IPS DF 19.7 (cell line): ENCODE results near the gene KLHL25.
A peak's percentile ranks its signal among the peaks of the same experiment; 100 is the strongest.
"Not testable (repeated sequence)": the region's sequence is repeated elsewhere in the genome, so short reads cannot be mapped to it uniquely, and the experiment has no call there.

ENCODE experiments used
- DNase-seq: peaks from one replicate; pipeline ENCODE4 v3.0.0-alpha.2; 2013; ENCODE audit warnings: low read depth, low spot score

The KLHL25 gene, protein sequence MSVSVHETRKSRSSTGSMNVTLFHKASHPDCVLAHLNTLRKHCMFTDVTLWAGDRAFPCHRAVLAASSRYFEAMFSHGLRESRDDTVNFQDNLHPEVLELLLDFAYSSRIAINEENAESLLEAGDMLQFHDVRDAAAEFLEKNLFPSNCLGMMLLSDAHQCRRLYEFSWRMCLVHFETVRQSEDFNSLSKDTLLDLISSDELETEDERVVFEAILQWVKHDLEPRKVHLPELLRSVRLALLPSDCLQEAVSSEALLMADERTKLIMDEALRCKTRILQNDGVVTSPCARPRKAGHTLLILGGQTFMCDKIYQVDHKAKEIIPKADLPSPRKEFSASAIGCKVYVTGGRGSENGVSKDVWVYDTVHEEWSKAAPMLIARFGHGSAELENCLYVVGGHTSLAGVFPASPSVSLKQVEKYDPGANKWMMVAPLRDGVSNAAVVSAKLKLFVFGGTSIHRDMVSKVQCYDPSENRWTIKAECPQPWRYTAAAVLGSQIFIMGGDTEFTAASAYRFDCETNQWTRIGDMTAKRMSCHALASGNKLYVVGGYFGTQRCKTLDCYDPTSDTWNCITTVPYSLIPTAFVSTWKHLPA

DNA sequence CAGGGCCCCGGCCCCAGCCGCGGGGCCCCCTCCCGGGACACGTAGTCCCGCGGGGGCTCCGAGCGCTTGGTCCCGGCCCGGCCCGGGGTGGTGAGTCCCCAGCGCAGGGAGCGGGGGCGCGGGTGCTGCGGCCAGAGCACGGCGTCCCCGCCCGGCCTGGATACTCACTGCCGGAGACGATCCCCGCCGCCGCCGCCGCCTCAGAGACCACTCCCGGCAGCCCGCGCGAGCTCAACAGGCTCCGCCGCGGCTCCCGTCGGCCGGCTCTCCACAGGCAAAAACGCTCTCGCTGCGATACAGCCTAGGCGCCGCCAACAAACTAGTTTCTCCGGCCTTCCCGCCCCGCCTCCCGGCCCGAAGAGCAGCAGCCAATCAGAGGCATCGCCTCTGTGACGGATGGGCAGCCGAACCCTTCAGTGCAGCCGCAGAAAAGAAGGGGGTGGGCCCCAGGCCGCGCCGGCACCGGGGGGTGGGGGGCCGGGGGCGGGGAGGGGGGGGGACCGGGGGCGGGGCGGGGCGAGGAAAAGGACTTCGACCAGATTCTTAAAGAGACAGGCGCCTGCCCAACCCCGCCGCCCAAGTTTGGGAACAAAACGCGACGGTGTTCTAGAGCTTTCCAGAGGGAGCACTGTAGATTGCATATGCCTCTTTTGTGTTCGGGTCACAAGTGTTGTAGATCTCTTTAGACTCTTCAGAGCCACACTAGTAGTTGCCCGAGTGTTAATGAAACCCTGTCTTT, at the start of gene KLHL25:
Gene KLHL25 (minus strand): TSS at position 328 of the 739 bp plus-strand sequence. CDS start 25,115 bp downstream, outside the sequence.
- DNase-seq, result peak; percentile 72

GRCh38 chr15:85840802-85841152, 46.1 kb upstream of the KLHL25 start:
- DNase-seq, result no peak

- peak; percentile 45 for DNase-seq
Observed at GRCh38 chr15:85840079-85840801, 45.5 kb upstream of the KLHL25 start.

- DNase-seq, result no peak
Observed at GRCh38 chr15:85839643-85840042, 44.9 kb upstream of the KLHL25 start.

DNA sequence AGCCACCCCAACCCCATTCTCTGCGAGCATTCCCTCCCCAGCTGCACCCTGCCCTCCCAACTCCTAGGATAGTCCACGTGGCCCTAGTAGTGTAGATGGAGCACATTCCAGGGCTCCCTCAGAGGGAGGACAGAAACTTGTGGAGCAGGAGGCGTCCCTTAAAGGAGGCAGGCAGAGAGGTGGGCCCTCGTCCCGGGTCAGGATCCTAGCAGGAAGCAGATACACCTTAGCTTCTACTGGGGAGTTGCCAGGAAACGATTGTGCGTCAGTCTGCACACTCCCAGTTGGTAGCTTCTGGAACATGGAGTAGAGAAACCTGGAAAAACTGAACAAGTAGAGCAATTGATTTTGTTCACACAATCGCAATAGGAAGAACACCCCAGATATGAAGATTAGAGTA, 43.9 kb upstream of the KLHL25 start:
- no peak for DNase-seq

DNA sequence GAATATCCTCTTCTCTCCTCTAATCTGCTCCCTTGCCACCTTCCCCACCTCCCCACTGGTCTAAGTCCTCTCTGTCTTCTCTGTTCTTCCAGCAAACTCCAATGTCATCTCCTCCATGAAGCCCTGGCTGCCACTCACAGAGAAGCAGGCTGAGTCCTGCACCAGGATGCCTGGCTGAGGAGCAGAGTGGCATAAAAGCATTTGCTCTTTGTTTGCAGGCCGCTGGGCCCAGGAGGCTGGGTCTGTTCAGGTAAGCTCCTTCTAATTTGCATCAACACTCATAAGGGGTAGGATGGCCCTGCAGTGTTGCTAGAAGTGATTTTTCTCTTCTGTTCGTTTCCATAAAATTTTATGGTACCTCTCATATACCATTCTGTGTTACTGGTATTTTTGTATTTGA, 43.2 kb upstream of the KLHL25 start:
- no peak for DNase-seq

GRCh38 chr15:85837011-85837433, 42.3 kb upstream of the KLHL25 start:
- DNase-seq, result no peak

- no peak for DNase-seq
Observed at GRCh38 chr15:85834651-85835050, 39.9 kb upstream of the KLHL25 start.

DNA sequence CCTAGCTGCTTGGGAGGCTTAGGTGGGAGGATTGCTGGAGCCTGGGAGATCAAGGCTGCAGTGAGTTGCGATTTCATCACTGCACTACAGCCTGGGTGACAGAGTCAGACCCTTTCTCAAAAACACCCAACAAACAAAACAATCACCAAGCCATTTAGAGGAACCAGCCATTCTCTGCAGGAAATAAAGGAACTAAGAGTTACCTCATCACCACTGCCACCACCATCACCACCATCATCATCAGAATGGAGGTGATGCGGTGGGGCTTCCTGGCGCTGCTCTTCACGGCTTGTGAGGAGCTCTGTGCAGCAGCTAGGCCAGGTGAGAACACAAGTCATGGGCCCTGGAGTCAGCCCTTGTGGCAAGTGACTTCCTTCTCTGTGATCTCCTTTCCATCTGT, 37.7 kb upstream of the KLHL25 start:
- no peak for DNase-seq

DNA sequence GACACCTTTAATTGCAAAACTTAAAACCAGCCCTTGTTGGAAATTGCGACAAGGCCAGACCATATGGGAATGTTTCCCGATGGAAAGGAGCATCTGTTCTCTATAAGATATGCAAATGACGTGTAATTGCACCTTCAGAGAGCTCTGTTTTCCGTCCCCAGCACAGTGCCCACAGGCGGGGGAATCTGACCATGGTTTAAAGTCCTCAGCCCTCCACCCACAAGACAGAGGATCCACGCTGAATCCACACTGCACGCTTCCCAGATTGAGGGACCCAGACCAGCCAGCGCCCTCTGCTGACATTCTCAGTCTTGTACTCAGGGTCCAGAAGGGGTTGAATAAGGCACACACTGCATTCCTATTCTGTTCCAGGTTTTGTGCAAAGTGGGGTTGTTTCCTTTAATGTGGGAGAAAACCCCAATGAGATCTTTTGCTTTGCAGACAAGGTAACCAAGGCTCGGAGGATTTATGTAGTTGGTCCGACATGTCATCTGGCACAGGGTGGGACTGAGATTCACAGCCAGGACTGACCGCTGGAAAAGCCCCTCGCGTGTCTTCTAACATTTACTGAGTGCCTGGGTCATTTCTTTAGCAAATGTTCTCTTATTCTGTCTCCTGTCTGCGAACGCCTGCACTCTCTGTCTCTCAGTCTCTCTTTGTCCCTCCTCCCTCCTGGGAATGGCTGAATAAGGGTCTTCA, 36.8 kb upstream of the KLHL25 start:
- no peak for DNase-seq

DNA sequence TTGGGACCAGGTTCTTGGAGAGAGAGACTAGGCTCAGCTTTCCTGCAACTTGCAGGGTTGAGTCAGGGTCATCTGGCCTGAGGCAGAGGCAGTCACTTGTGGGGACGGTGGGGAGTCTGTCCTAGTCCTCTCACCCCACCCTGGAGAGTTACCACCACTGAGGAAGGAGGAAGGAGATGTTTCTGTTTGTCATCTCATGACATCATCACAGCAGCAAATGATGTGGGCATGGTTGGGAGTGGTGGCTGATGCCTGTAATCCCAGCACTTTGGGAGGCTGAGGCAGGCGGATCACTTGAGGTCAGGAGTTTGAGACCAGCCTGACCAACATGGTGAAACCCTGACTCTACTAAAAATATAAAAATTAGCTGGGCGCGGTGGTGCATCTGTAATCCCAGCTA, 35.0 kb upstream of the KLHL25 start:
- DNase-seq, result not testable (repeated sequence)

DNA sequence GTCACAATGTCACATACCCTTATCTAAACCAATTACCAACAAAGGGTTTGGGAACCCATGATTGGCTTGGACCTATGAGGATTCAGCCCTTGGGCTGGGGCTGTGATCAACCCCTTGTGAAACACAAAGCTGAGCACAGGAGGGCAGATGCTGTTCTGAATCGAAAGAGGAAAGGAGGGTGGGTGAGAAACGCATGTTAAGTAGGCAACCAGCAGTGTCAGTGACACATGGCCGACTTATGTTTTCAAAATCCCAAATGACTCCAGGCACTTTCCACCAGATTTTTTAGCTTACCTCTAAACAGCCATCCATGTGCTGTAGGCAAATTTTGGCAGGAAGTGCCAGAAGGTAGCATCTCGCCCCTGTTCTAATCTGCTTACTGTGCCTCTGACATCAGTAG, 34.1 kb upstream of the KLHL25 start:
- DNase-seq, result no peak

DNA sequence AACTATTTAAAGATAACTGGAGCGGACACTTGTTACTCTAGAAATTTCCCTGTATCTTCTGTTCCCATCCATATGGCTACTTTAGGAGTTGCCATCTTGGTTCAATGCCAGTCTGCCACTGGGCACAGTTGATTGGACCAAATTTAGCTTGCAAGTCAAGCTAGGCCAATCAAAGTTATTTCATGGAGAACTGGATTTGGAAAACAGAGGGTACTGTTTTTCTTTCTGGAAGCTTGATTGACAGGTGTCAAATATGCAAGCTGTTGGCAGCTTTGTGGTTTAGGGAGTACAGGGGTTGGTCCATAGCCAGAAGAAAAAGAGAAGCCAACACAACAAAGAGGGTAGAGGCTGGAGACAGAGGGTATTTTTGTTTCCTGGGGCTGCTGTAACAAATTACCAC, 33.4 kb upstream of the KLHL25 start:
- no peak for DNase-seq

- DNase-seq, result no peak
Observed at GRCh38 chr15:85826756-85827515, 32.2 kb upstream of the KLHL25 start.

- DNase-seq, result no peak
Observed at GRCh38 chr15:85825719-85826118, 31.0 kb upstream of the KLHL25 start.

DNA sequence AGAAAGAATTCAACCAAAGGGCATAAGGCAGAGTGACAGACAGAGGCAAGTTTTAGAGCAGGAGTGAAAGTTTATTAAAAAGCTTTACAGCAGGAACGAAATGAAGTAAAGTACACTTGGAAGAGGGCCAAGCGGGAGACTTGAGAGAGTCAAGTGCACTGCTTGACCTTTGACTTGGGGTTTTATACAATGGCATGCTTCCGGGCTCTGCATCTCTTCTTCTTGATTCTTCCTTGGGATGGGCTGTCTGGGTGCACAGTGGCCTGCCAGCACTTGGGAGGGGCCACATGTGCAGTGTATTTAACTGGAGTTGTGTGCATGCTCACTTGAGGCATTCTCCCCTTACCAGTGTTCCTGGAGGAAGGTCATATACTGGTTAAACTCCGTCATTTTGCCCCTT, 30.4 kb upstream of the KLHL25 start:
- no peak for DNase-seq

DNA sequence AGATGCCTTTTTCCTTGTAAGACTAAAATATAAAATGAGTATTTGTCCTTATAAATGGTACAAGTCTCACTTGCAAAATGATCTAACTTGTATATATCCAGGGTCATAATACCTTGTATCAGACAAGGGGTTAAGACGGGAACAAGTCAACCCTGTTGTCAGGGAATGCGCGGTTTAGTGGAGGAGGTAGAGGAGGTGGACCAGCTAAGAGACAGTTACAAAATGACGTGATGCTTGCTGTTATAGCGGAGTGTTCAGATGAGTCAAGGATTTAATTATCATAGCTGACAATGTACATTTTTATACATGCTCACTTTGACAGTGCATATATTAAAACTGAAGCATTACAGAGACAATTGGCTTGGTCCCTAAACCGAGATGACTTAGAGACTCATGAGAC, 26.8 kb upstream of the KLHL25 start:
- DNase-seq, result no peak

DNA sequence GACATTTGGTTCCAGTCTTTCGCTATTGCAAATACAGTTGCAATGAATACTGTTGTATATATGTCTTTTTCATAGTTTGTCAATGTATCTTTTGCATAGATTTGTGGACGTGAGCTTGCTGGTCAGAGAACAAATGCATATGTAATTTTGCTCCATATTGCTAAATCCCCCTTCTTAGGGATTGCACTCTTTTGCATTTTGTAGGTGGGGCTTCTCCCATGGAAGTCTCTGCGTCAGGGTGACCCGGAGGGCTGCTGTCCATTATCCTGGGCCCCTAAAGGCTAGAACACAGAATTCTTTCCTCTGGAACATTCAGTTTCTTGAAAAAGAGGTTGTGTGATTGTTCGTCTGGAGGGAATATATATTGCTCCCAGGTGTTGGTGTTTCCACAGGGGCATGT, 25.2 kb upstream of the KLHL25 start:
- no peak for DNase-seq

DNA sequence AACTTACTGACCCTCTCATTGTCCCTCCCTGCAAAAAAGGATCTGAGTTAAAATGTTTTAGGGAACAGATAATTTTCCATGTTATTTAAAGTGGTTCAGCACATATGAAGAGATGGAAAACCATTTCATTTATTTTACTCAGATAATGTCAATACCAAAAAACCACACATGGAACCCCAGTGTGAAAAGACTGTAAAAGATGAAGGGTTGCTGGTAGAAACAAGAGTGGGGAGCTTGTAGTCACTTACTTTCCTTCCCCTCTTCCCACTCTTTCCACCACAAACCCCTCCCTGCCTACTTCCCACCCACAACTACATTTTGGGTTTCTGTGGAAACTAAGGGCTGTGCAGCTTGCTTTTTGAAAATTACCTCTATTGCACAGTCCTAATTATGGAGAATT, 18.5 kb upstream of the KLHL25 start:
- DNase-seq, result no peak

GRCh38 chr15:85810075-85810474, 15.3 kb upstream of the KLHL25 start:
- DNase-seq, result no peak

DNA sequence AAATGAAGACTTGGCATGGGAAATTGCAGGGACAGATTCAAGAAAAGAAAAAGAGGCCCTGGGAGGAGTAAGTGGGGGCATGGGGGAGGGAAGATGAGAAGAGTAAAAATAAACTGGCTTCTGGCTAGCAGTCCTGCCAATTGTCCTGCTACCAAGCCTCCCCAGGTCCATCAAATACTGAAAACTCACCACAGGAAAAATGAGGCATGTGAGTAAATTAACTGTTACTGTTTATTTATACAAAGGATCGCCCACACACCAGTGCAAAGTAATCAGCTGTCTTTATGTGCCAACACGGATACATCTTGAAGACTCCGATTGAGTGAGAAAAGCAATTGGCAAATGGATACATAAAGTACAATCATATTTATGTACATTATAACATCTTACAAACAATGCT, 10.7 kb upstream of the KLHL25 start:
- DNase-seq, result no peak
